Activated naive CD4-positive, alpha-beta T cell treated with anti-CD3 and anti-CD28 coated beads for 36 hours (primary cell): Measurements from ENCODE around the gene EMC6. TPM values are rescaled to one million over a fixed set of nuclear protein-coding genes. Genes with fewer than 3 reads are reported as not detected.
A peak's percentile ranks its signal among the peaks of the same experiment; 100 is the strongest.

Experiments used
- CTCF ChIA-PET: fragments of 350-600 bp; sonication (Branson Sonifier 250); formaldehyde crosslinking; loops from one replicate; lab custom pipeline; 2021; ENCODE audit warnings: antibody characterized with exemption; lab: Charles Lee
- DNase-seq: peaks from one replicate; pipeline ENCODE4 v3.0.0-alpha.2; 2020
- H3K27ac Mint-ChIP-seq: one replicate; pipeline ENCODE4 v1.8.0; 2021; ENCODE audit warnings: mild to moderate bottlenecking, mixed read lengths
- H3K27me3 Mint-ChIP-seq: one replicate; pipeline ENCODE4 v1.8.0; 2021; ENCODE audit warnings: low read depth, mixed read lengths
- H3K36me3 Mint-ChIP-seq: one replicate; pipeline ENCODE4 v1.8.0; 2021; ENCODE audit warnings: low read depth, mixed read lengths
- H3K4me1 Mint-ChIP-seq: one replicate; pipeline ENCODE4 v1.8.0; 2021; ENCODE audit warnings: low read depth, mixed read lengths
- H3K4me3 Mint-ChIP-seq: one replicate; pipeline ENCODE4 v1.8.0; 2021; ENCODE audit warnings: mild to moderate bottlenecking, moderate library complexity, mixed read lengths
- H3K9me3 Mint-ChIP-seq: one replicate; pipeline ENCODE4 v1.8.0; 2021; ENCODE audit warnings: mixed read lengths
- intact Hi-C: fragments of 100-400 bp; cut with micrococcal nuclease; formaldehyde crosslinking; loops from one replicate; pipeline ENCODE4 v1.15.1; 2023
- total RNA-seq, 2 experiments: library from RNA; stranded (reverse); gene quantifications; one replicate each; pipeline ENCODE4 v1.2.3, GENCODE V29; 2021

EMC6 gene
- total RNA-seq, 2 experiments from 2014 or later, result 41.8 to 44.0 TPM

DNA sequence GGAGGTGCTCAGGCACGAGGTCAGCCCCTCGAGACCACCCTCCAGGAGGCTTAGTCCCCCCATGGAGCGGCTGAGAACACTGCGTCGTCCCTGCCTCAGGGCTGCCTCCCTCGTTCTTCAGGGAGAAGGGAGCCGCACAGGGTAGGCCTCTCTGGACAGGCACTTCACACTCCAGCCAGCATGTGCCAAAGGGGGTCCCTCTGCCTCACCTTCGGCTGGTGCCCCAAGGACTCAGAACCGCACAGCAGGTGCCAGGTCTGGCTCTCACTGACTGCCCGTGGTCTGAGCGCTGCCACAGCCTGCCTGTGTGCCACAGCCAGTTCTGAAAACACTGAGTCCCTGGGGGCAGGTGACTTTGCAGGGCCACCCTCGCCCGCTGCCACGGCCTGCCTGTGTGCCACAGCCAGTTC lies 20.2 kb downstream of the EMC6 start:
- H3K27ac Mint-ChIP-seq, result no peak overlapping the region
- intact Hi-C loops, result no loop called here
- CTCF ChIA-PET, result interaction anchor here (1.5 kb wide), 1 partner anchor 35 kb away, joined by 3 read pairs; the partner anchor contains the start of gene HASPIN
- H3K36me3 Mint-ChIP-seq, result peaks cover 17% of the 10 kb centered on the region
- H3K4me3 Mint-ChIP-seq, result no peak overlapping the region
- no peak for DNase-seq
- H3K27me3 Mint-ChIP-seq, result no peaks in the 10 kb centered on the region
- no peaks in the 10 kb centered on the region for H3K9me3 Mint-ChIP-seq
- H3K4me1 Mint-ChIP-seq, result peaks cover 6% of the 10 kb centered on the region

DNA sequence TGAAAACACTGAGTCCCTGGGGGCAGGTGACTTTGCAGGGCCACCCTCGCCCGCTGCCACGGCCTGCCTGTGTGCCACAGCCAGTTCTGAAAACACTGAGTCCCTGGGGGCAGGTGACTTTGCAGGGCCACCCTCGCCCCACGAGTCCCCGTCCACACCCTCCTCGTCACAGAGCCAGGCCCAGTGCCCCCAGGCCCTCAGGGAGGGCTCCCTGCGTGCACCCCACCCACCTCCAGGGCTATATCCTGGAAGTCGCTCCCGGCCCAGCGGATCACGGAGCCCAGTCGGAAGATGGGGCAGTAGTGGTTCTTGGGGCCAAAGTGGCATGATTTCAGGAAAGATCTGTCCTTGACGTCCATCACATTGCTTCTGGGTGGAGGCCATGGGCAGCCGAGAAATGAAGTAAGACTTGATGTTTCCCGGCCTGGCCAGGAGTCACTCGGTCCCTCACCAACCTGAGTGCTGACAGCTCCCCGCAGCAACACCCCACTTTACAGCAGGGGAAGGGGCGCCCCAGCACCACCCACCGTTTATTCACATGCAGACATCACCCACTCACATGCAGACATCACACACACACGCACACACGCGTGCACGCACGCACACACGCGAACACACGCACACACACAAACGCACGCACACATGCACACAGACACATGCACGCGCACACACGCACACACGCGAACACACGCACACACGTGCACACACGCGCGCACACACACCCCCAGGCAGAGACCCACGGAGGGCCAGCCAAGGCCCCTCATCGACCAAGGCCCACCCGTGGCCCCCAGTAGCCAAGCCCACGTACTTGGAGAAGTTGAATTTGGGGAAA lies 20.9 kb downstream of the EMC6 start:
- no peaks in the 10 kb centered on the region for H3K9me3 Mint-ChIP-seq
- no peaks in the 10 kb centered on the region for H3K27me3 Mint-ChIP-seq
- no peak overlapping the region for H3K27ac Mint-ChIP-seq
- CTCF ChIA-PET, result interaction anchor here (1.5 kb wide), 1 partner anchor 34 kb away, joined by 3 read pairs; the partner anchor contains the start of gene HASPIN
- peaks cover 12% of the 10 kb centered on the region for H3K4me1 Mint-ChIP-seq
- H3K4me3 Mint-ChIP-seq, result no peak overlapping the region
- DNase-seq, result no peak
- intact Hi-C loops, result no loop called here
- H3K36me3 Mint-ChIP-seq, result peaks cover 19% of the 10 kb centered on the region

DNA sequence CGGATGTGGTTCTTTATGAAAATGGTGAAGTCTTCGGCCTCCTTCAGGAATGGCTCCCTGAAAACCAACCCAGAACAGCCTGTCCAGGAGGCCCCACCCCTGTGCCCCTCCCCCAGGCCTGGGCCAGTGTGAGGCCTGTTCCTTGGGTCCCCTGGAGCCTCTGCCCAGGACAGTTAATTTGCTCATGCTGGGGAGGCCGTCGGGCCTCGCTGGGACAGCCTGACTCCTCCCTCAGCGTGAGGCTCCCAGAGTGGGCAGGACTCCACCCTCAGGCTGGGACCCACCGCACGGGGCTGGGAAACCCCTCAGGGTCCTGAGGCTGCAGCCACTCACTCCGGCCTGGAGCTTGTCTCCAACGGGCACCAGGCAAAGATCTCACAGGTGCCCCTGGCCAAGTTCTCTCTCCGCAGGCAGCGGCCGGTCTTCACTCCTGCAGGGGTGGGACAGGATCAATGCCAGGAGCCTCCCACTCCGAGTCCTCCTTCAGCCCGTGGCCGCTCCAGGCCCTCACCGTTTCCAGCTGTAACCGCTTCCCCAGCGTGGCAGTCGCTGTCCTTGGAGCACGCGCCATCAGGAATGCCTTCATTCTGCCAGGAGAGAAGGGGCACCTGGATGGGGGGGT lies 21.6 kb downstream of the EMC6 start:
- peaks cover 19% of the 10 kb centered on the region for H3K36me3 Mint-ChIP-seq
- DNase-seq, result no peak
- H3K4me1 Mint-ChIP-seq, result peaks cover 15% of the 10 kb centered on the region
- intact Hi-C loops, result no loop called here
- H3K9me3 Mint-ChIP-seq, result no peaks in the 10 kb centered on the region
- H3K4me3 Mint-ChIP-seq, result no peak overlapping the region
- no peaks in the 10 kb centered on the region for H3K27me3 Mint-ChIP-seq
- CTCF ChIA-PET, result interaction anchor here (1.5 kb wide), 1 partner anchor 48 kb away, joined by 3 read pairs; no protein-coding TSS in a partner anchor
- no peak overlapping the region for H3K27ac Mint-ChIP-seq

DNA sequence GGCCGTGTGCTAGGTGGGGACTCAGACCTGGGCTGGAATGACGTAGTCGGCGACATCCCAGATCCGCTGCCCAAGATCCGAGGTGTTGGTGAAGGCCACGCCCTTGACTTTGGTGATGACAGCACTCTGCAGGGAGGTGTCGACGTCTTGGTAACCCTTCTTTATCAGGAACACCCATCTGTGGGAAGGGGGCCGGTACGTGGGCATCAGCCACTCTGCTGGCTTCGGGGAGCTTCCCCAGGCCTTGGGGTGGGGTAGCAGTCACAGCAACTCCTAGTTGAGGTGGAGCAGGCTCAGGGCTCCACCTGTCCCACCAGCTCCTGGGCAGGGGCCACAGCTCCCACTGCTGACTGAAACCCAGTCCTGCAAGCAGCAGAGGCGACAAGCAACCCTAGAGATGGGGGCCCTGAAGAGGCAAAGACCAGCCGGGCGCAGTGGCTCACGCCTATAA lies 23.0 kb downstream of the EMC6 start:
- Mint-ChIP-seq H3K4me3 (no peak overlapping the region), H3K36me3 (peaks cover 19% of the 10 kb centered on the region), H3K9me3 (no peaks in the 10 kb centered on the region), H3K27me3 (no peaks in the 10 kb centered on the region), H3K27ac (no peak overlapping the region), H3K4me1 (peaks cover 16% of the 10 kb centered on the region)
- DNase-seq, result no peak
- intact Hi-C loops, result no loop called here
- CTCF ChIA-PET, result interaction anchor here (1.5 kb wide), 1 partner anchor 46 kb away, joined by 3 read pairs; no protein-coding TSS in a partner anchor

DNA sequence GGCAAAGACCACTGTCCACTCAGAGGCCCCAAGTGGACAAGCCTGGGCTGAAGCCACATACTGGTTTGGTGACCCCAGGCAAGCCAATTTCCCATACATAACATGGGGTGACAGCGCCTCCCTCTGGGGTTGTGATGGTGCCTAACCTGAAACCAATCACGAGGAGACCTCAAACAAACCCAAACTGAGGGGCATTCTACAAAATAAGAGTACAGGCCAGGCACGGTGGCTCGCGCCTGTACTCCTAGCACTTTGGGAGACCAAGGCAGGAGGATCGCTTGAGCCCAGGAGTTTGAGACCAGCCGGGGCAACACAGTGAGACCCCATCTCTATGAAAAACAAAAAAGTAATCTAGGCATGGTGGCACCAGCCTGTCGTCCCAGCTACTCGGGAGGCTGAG lies 23.7 kb downstream of the EMC6 start:
- no peaks in the 10 kb centered on the region for H3K27me3 Mint-ChIP-seq
- no peak for DNase-seq
- no peak overlapping the region for H3K27ac Mint-ChIP-seq
- H3K36me3 Mint-ChIP-seq, result peaks cover 19% of the 10 kb centered on the region
- CTCF ChIA-PET, result no interaction called here
- H3K4me1 Mint-ChIP-seq, result peaks cover 18% of the 10 kb centered on the region
- intact Hi-C loops, result no loop called here
- no peaks in the 10 kb centered on the region for H3K9me3 Mint-ChIP-seq
- no peak overlapping the region for H3K4me3 Mint-ChIP-seq

DNA sequence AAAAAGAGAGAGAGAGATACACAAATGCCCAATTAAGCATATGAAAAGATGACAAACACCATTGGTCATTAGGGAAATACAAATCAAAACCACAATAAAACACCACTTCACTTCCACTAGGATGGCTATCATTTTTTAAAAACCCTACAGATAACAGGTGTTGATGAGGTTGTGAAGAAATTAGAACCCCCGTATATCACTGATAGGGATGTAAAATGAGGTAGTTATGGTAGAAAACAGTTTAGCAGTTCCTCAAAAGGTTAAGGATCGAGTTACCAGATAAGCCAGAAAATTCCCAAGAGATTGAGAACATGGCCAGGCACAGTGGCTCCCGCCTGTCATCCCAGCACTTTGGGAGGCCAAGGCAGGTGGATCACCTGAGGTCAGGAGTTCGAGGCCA lies 24.5 kb downstream of the EMC6 start:
- Mint-ChIP-seq H3K4me3 (no peak overlapping the region), H3K4me1 (peaks cover 18% of the 10 kb centered on the region), H3K36me3 (peaks cover 19% of the 10 kb centered on the region), H3K27ac (no peak overlapping the region), H3K27me3 (no peaks in the 10 kb centered on the region), H3K9me3 (peaks cover 3% of the 10 kb centered on the region)
- intact Hi-C loops, result no loop called here
- CTCF ChIA-PET, result no interaction called here
- DNase-seq, result no peak

DNA sequence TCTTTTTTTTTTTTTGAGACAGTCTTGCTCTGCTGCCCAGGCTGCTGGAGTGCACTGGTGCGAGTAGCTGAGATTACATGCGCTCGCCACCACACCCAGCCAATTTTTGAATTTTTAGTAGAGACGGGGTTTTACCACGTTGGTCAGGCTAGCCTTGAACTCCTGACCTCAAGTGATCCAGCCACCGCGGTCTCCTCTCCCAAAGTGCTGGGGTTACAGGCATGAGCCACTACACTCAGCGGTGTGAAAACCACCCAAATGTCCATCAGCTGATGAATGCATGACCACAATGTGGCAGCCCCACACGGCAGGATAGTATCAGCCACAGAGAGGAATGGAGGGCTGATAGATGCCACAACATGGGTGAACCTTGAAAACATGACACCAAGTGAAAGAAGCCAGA lies 25.2 kb downstream of the EMC6 start:
- Mint-ChIP-seq H3K36me3 (peaks cover 16% of the 10 kb centered on the region), H3K27me3 (no peaks in the 10 kb centered on the region), H3K4me1 (peaks cover 18% of the 10 kb centered on the region), H3K27ac (no peak overlapping the region), H3K9me3 (peaks cover 3% of the 10 kb centered on the region), H3K4me3 (peak overlapping the region; percentile 94)
- CTCF ChIA-PET, result interaction anchor here (0.8 to 2.5 kb wide), 2 partner anchors 42 to 44 kb away, joined by 3 to 9 read pairs; no protein-coding TSS in a partner anchor
- intact Hi-C loops, result no loop called here
- peak; percentile 23 for DNase-seq

DNA sequence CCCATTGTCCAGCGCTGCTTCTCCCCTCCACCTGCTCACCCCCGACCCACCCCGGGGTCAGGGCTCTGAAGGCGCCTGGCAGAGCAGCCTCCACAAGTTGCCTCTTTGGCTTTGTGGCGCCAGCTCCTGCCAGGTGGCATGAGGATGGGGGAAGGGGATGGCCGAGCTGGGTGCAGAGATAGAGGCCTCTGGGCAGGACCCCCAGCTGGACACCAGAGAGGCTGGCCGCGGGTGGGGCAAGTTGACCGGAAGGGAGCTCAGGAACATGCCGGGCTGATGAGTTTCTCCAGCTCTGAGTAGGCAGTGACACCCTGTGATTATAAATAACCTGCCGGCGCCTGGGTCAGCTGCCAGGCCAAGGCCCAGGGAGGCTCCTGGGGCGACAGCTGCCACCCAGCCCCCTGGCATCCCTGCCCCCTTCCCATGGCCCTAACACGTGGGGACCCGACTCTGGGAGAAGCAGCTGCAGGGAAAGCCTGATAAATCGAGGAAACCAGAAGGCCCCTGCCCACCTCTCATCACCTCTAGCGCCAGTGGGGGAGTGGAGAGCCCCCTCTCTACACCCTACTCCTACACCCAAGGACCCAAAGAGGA lies 26.6 kb downstream of the EMC6 start:
- CTCF ChIA-PET, result interaction anchor here (0.9 to 2.5 kb wide), 5 partner anchors 12 to 43 kb away, joined by 3 to 9 read pairs (median 4); no protein-coding TSS in a partner anchor
- DNase-seq, result no peak
- intact Hi-C loops, result loop anchor here (1.0 kb wide), 1 partner anchor 16 kb away; no protein-coding TSS in a partner anchor
- no peaks in the 10 kb centered on the region for H3K27me3 Mint-ChIP-seq
- peak overlapping the region; percentile 75 for H3K27ac Mint-ChIP-seq
- H3K36me3 Mint-ChIP-seq, result peaks cover 11% of the 10 kb centered on the region
- peaks cover 3% of the 10 kb centered on the region for H3K9me3 Mint-ChIP-seq
- H3K4me1 Mint-ChIP-seq, result peaks cover 18% of the 10 kb centered on the region
- H3K4me3 Mint-ChIP-seq, result peak overlapping the region; percentile 94

DNA sequence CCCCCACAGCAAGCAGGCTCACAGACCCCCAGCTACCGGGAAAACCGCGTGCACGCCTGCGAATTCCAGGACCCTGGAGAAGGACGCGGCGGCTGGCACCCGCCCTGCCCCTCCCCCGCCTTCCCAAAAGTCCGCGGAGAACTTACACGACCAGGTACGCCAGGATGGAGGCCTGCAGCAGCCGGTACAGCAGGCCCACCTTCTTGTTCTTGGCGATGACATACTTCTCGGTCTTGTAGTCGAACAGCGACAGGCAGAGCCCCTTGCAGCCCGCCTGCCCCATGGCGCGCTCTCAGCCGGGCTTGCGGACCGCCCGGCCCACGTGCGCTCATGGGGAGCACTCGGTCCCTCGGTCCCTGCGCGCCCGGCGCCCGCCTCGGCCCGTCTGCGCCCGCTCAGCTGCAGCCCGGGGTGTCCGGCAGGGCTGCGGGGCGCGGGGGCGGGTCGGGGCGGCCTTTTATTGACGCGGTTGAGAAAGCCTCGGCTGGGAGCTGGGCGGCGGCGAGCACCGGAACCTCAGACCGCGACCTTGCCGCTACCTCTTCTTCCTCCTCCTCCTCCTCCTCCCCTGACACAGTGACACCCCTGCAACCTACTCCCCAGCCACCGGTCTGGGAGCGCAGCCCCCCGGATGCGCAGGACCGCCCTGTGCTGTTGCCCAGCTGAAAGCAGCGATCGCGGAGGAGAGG lies 27.3 kb downstream of the EMC6 start, which contains the start of gene P2RX5:
Gene P2RX5, minus strand, starts transcription at position 433 of the 689 bp plus-strand sequence. Its CDS starts 150 bp downstream, at position 283.
- H3K4me3 Mint-ChIP-seq, result peak within 1 kb of the TSS; percentile 94
- CTCF ChIA-PET, result interaction anchor here (0.9 to 2.5 kb wide), 6 partner anchors 11 to 42 kb away, joined by 3 to 9 read pairs (median 4); no protein-coding TSS in a partner anchor
- peaks cover 3% of the 10 kb centered on the region for H3K9me3 Mint-ChIP-seq
- peak; percentile 48 for DNase-seq
- H3K27ac Mint-ChIP-seq, result peak within 1 kb of the TSS; percentile 88
- H3K36me3 Mint-ChIP-seq, result peaks cover 7% of the 10 kb centered on the region
- H3K27me3 Mint-ChIP-seq, result no peaks in the 10 kb centered on the region
- intact Hi-C loops, result loop anchor here (1.0 to 2.0 kb wide), 3 partner anchors 15 to 42 kb away; partner anchors contain the start of gene HASPIN
- peaks cover 20% of the 10 kb centered on the region for H3K4me1 Mint-ChIP-seq

DNA sequence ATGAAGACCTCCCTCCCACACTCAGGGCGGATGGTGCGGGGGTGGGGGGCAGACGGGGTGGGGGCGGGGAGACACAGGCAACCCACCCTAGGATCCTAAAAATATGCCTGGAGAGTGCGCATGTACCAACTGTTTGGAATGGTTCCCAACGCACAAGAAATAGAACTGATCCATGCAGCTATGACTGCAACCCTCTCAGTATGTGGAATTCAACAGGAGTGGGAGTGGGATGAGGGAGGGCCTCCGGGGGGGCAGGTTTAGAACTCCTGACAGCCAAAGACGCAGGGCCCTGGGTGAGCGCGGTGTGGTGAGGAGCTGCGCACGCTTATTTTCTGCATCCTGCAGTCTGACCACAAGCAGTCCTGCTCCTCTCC lies 28.5 kb downstream of the EMC6 start:
- intact Hi-C loops, result loop anchor here (2.0 kb wide), 1 partner anchor 26 kb away; the partner anchor contains the start of gene HASPIN
- Mint-ChIP-seq H3K27me3 (no peaks in the 10 kb centered on the region), H3K4me3 (peak overlapping the region; percentile 4), H3K4me1 (peaks cover 20% of the 10 kb centered on the region), H3K27ac (no peak overlapping the region), H3K9me3 (peaks cover 5% of the 10 kb centered on the region), H3K36me3 (peaks cover 1% of the 10 kb centered on the region)
- no peak for DNase-seq
- CTCF ChIA-PET, result interaction anchor here (1.0 kb wide), 1 partner anchor 9 kb away, joined by 3 read pairs; no protein-coding TSS in a partner anchor

DNA sequence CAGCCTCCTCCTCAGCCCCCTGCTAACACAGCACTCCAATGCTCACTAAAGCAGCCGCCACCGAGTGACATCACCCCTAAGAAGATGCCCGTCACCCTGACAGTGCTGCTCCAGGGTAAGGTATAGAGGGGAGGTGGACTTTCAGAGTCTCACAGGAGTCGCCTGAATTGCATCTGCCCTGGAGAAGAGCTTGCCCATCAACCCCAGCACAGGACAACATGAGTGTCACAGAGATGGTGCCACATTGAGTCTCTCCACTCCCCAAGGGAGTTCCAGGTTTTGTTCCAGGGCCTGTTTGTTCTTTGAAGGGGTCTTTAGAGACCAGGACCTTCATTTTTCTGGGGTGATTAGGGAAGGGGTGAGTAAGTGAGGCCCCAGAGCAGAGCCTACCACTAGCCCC lies 29.5 kb downstream of the EMC6 start:
- CTCF ChIA-PET, result no interaction called here
- intact Hi-C loops, result no loop called here
- Mint-ChIP-seq H3K4me1 (peaks cover 19% of the 10 kb centered on the region), H3K36me3 (peaks cover 6% of the 10 kb centered on the region), H3K27ac (no peak overlapping the region), H3K9me3 (peaks cover 7% of the 10 kb centered on the region), H3K4me3 (no peak overlapping the region), H3K27me3 (no peaks in the 10 kb centered on the region)
- no peak for DNase-seq
